HepG2 (cell line): ENCODE measurements around the gene FKBP8. TPM values are rescaled to one million over a fixed set of nuclear protein-coding genes. Genes with fewer than 3 reads are reported as not detected.

Source experiments
- HDAC1 ChIP-seq: sonication (generic); formaldehyde crosslinking; IDR thresholded peaks from 2 replicates; pipeline ENCODE4 v1.5.1; 2020; ENCODE audit warnings: mild to moderate bottlenecking, missing genetic modification reagents
- HMGXB4 ChIP-seq, 2 experiments: sonication (generic) in 1 of 2; formaldehyde crosslinking in 1 of 2; IDR thresholded peaks; 2 replicates each; pipeline versions ENCODE4 v1.4.0 to v1.6.1; 2018 to 2020; ENCODE audit warnings: missing genetic modification reagents in 2 of 2, borderline replicate concordance in 1 of 2, low read depth in 1 of 2, mild to moderate bottlenecking in 1 of 2, missing biosample characterization in 1 of 2
- HNF1A ChIP-seq, 2 experiments: sonication (generic) in 1 of 2; formaldehyde crosslinking in 1 of 2; IDR thresholded peaks; 2 replicates each; pipeline versions ENCODE4 v1.4.0 to v1.6.1; 2016 to 2020; ENCODE audit warnings: borderline replicate concordance in 1 of 2, low read depth in 1 of 2, mild to moderate bottlenecking in 1 of 2, missing genetic modification reagents in 1 of 2
- IRF1 ChIP-seq: sonication (generic); formaldehyde crosslinking; IDR thresholded peaks from 2 replicates; pipeline ENCODE4 v1.4.0; 2020; ENCODE audit warnings: low read depth, mild to moderate bottlenecking, missing genetic modification reagents
- MBNL3 ChIP-seq: fragments of 250-450 bp; sonication (Bioruptor Pico); conservative IDR thresholded peaks from 2 replicates; pipeline ENCODE4 v1.8.0; 2022; ENCODE audit warnings: mild to moderate bottlenecking, inconsistent platforms
- PRPF4 ChIP-seq: fragments of 200-400 bp; formaldehyde crosslinking; IDR thresholded peaks from 2 replicates; pipeline ENCODE4 v1.6.1; 2016; ENCODE audit warnings: low read length, low read depth; ENCODE audit not compliant: poor library complexity, severe bottlenecking
- SIX4 ChIP-seq: sonication (generic); formaldehyde crosslinking; IDR thresholded peaks from 2 replicates; pipeline ENCODE4 v1.4.0; 2020; ENCODE audit warnings: missing genetic modification reagents
- SKIL ChIP-seq: sonication (generic); formaldehyde crosslinking; IDR thresholded peaks from 2 replicates; pipeline ENCODE4 v1.8.0; 2022; ENCODE audit warnings: missing genetic modification reagents, mild to moderate bottlenecking, moderate library complexity, borderline replicate concordance
- SPEN ChIP-seq: sonication (generic); formaldehyde crosslinking; IDR thresholded peaks from 2 replicates; pipeline ENCODE4 v1.5.1; 2020; ENCODE audit warnings: low read depth, mild to moderate bottlenecking, missing genetic modification reagents
- TBL1XR1 ChIP-seq: fragments of 150-350 bp; IDR thresholded peaks from 2 replicates; pipeline ENCODE4 v1.6.1; 2014; ENCODE audit warnings: borderline replicate concordance, low read length; ENCODE audit not compliant: partially characterized antibody
- ZNF30 ChIP-seq: sonication (generic); formaldehyde crosslinking; IDR thresholded peaks from 2 replicates; pipeline ENCODE4 v1.5.0; 2020; ENCODE audit warnings: mild to moderate bottlenecking, missing genetic modification reagents
- ZNF33B ChIP-seq: sonication (generic); formaldehyde crosslinking; IDR thresholded peaks from 2 replicates; pipeline ENCODE4 v1.5.1; 2020; ENCODE audit warnings: mild to moderate bottlenecking, missing genetic modification reagents
- ZNF550 ChIP-seq: sonication (generic); formaldehyde crosslinking; IDR thresholded peaks from 2 replicates; pipeline ENCODE4 v1.4.0; 2020; ENCODE audit warnings: mild to moderate bottlenecking, missing genetic modification reagents, borderline replicate concordance
- ZNF569 ChIP-seq: sonication (generic); formaldehyde crosslinking; IDR thresholded peaks from 2 replicates; pipeline ENCODE4 v1.5.0; 2020; ENCODE audit warnings: mild to moderate bottlenecking, missing genetic modification reagents, moderate library complexity, borderline replicate concordance
- ZNF639 ChIP-seq: conservative IDR thresholded peaks from 2 replicates; pipeline ENCODE4 v1.6.1; 2018; ENCODE audit warnings: missing genetic modification reagents
- ZNF780A ChIP-seq: sonication (generic); formaldehyde crosslinking; IDR thresholded peaks from 2 replicates; pipeline ENCODE4 v1.8.0; 2022; ENCODE audit warnings: mild to moderate bottlenecking, missing genetic modification reagents, moderate library complexity
- ZSCAN25 ChIP-seq: sonication (generic); formaldehyde crosslinking; IDR thresholded peaks from 2 replicates; pipeline ENCODE4 v1.8.0; 2022; ENCODE audit warnings: mild to moderate bottlenecking, missing genetic modification reagents
- polyA plus RNA-seq, 8 experiments: library from polyadenylated mRNA; depleted of rRNA in 3 of 8; stranded (reverse) in 7 of 8; unstranded in 1 of 8; fragments of >200 nt; fragmentation: Illumina TruSeq in 4 of 8; extraction: Trizol in 4 of 8; gene quantifications; 2 replicates each; pipeline versions ENCODE4 v1.2.1 to v1.2.3, GENCODE V29; 2011 to 2016; ENCODE audit warnings: low read depth in 4 of 8, missing spikeins in 1 of 8, mixed read lengths in 1 of 8; ENCODE audit not compliant: insufficient read depth in 1 of 8
- total RNA-seq, 5 experiments: library from RNA; depleted of rRNA; stranded (reverse); fragments of >200 nt; fragmentation: Illumina TruSeq; extraction: Trizol; gene quantifications; 2 replicates each; pipeline ENCODE4 v1.2.3, GENCODE V29; 2016; ENCODE audit warnings: low read depth in 1 of 5

The FKBP8 gene
- total and polyA plus RNA-seq, 2 of the 13 experiments (the other 11 are each of a cell fraction or from before 2014, with no cell fraction given): 81.7 to 93.9 TPM

GRCh38 chr19:18496167-18496979, 47.0 kb downstream of the FKBP8 start (continued):
- TF ChIP-seq TBL1XR1: no peak
- no peak for TF ChIP-seq HDAC1 (CRISPR knock-in tag)
- TF ChIP-seq SKIL (CRISPR knock-in tag): no peak
- TF ChIP-seq ZNF33B: no peak
- TF ChIP-seq ZNF639 (CRISPR knock-in tag): no peak
- TF ChIP-seq ZNF780A (CRISPR knock-in tag): no peak
- no peak for TF ChIP-seq HNF1A (IDR thresholded peaks at IDR 0.05; ENCODE audit: low read depth)
- TF ChIP-seq HNF1A (CRISPR knock-in tag; IDR thresholded peaks at IDR 0.05; ENCODE audit: borderline replicate concordance): no peak
- no peak for TF ChIP-seq ZNF569 (CRISPR knock-in tag)
- TF ChIP-seq SIX4 (CRISPR knock-in tag): no peak
- no peak for TF ChIP-seq MBNL3 (CRISPR knock-in tag)
- TF ChIP-seq ZNF550 (CRISPR knock-in tag): no peak
- TF ChIP-seq HMGXB4 (CRISPR knock-in tag; IDR thresholded peaks at IDR 0.05; ENCODE audit: borderline replicate concordance in 1 of 2, low read depth in 1 of 2): peak; percentile 22 to 39; a peak in 1 of 4 replicates
- no peak for TF ChIP-seq SPEN (CRISPR knock-in tag)
- no peak for TF ChIP-seq ZNF30
- TF ChIP-seq ZSCAN25: no peak
- no peak for TF ChIP-seq IRF1 (CRISPR knock-in tag)
- TF ChIP-seq PRPF4: no peak
